PC-9 (cell line): ENCODE results near the gene ACAP2.

Experiments
- CTCF ChIP-seq: fragments of 200-600 bp; sonication (generic); conservative IDR thresholded peaks from 2 replicates; pipeline ENCODE4 v1.6.1; 2017; ENCODE audit warnings: mixed run types, antibody characterized with exemption, mild to moderate bottlenecking, moderate library complexity
- EZH2 ChIP-seq: fragments of 200-600 bp; sonication (generic); IDR thresholded peaks from 2 replicates; pipeline ENCODE4 v1.8.0; 2017; ENCODE audit warnings: antibody characterized with exemption, low read depth

- no peak for TF ChIP-seq CTCF
- no peak for TF ChIP-seq EZH2
Measured at GRCh38 chr3:195441051-195441450, 1.8 kb downstream of the ACAP2 start.
